Measurements from ENCODE around the gene TAF10.
A peak's percentile ranks its signal among the peaks of the same experiment; 100 is the strongest.

Gene TAF10

DNA sequence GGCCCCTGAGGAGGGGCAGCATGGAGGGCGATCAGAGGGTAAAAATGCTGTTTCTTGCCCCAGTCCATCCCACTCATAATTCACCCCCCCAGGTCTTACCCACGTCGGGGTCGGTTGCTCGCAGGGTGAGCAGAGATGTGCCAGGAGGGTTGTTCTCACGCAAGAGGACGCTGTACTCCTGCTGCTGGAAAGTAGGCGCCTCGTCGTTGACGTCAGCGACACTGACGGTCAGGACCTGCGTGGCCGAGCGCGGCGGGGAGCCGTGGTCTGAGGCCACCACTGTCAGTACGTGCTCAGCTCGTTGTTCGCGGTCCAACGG, 17.5 kb upstream of the TAF10 start:
- Histone ChIP-seq H3K4me3 (ENCODE audit: low read length) (peak overlapping the region; percentile 48), H3K27ac (ENCODE audit: low read length) (no peak overlapping the region), H3K9me3 (ENCODE audit: control insufficient read depth, low read depth, low read length) (no peaks in the 10 kb centered on the region), H3K4me1 (ENCODE audit: control insufficient read depth, low read depth, low read length) (no peaks in the 10 kb centered on the region), H3K9ac (ENCODE audit: low read length) (no peak overlapping the region), H3K27me3 (ENCODE audit: control insufficient read depth, insufficient read depth, low read length) (peaks cover 34% of the 10 kb centered on the region), H3K36me3 (ENCODE audit: control insufficient read depth, low read depth, low read length) (peaks cover 22% of the 10 kb centered on the region)

DNA sequence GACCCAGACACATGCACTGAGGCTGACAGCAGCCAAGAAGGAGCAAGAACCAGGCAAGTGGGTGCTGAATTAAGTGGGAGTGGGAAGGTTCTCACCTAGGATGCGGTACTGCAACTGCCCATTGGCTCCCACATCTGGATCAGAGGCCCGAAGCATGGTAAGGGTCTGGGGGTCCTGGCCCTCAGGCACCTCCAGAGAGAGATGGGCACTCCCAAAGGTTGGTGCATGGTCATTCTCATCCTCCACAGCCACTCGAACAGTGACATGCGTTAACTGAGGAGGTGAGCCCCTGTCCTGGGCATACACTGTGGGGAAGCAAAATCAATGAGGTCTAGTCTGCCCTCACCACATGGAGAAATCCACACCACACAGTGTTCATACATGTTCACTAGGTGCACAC, 16.5 kb upstream of the TAF10 start:
- Histone ChIP-seq H3K36me3 (ENCODE audit: control insufficient read depth, low read depth, low read length) (peaks cover 22% of the 10 kb centered on the region), H3K27me3 (ENCODE audit: control insufficient read depth, insufficient read depth, low read length) (peaks cover 34% of the 10 kb centered on the region), H3K4me3 (ENCODE audit: low read length) (no peak overlapping the region), H3K4me1 (ENCODE audit: control insufficient read depth, low read depth, low read length) (no peaks in the 10 kb centered on the region), H3K9ac (ENCODE audit: low read length) (no peak overlapping the region), H3K9me3 (ENCODE audit: control insufficient read depth, low read depth, low read length) (no peaks in the 10 kb centered on the region), H3K27ac (ENCODE audit: low read length) (no peak overlapping the region)

DNA sequence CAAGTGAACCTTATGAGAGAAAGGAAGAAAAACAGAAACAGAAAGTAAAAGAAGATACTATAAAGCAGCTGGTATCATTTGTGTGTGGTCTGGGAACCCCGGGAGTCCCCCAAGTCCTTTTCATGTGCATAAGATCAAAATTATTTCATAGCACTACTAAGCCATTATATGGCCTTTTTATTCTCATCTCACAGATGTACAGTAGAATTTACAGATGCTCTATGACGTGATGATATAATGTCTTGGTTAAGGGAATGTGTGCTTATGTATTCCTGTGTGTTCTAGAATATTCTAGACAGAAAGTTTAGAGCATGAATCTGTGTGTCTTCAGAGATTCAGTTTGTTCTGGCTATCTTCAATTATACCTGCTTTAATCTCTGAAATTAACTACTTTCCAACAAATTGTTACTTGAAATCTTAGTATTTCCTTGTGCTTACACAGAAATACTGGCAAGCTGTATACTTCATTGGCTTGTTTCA, 15.8 kb upstream of the TAF10 start:
- Histone ChIP-seq H3K9ac (ENCODE audit: low read length) (no peak overlapping the region), H3K9me3 (ENCODE audit: control insufficient read depth, low read depth, low read length) (no peaks in the 10 kb centered on the region), H3K27ac (ENCODE audit: low read length) (no peak overlapping the region), H3K27me3 (ENCODE audit: control insufficient read depth, insufficient read depth, low read length) (peaks cover 34% of the 10 kb centered on the region), H3K4me3 (ENCODE audit: low read length) (no peak overlapping the region), H3K4me1 (ENCODE audit: control insufficient read depth, low read depth, low read length) (no peaks in the 10 kb centered on the region), H3K36me3 (ENCODE audit: control insufficient read depth, low read depth, low read length) (peaks cover 16% of the 10 kb centered on the region)

DNA sequence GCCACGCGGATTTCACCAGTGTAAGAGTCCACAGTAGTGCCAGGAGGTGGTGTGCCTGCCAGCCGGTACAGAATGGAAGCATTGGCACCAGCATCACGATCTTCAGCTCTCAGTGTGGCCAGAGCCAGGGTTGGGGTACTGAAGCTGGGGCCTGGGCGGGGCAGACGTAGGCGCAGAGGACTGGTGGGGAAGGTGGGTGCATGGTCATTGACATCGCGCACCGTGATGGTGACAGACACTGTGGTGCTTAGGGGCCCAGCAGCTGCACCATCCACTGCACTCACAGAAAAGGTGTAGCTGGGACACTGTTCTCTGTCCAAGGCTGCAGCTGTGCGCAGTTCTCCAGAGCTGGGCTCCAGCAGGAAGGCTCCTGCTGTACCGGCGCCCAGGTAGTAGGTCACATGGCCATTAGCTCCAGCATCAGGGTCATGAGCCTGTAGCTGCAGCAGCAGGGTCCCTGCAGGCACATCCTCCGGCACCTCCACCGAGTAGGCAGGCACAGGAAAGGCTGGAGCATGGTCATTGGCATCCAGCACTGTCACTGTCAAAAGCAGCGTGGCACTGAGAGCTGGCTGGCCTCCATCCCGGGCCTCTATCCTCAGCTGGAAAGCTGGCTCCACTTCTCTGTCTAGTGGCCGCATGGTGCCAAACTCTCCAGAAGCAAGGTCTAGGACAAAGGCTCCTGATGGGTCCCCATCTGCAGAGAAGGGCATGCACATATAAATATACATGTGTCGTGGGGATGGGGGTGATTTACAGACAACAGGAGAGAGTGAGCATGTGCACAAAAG, 15.2 kb upstream of the TAF10 start:
- peaks cover 34% of the 10 kb centered on the region for H3K27me3 ChIP-seq (ENCODE audit: control insufficient read depth, insufficient read depth, low read length)
- no peaks in the 10 kb centered on the region for H3K9me3 ChIP-seq (ENCODE audit: control insufficient read depth, low read depth, low read length)
- H3K4me3 ChIP-seq (ENCODE audit: low read length) = no peak overlapping the region
- H3K4me1 ChIP-seq (ENCODE audit: control insufficient read depth, low read depth, low read length) = no peaks in the 10 kb centered on the region
- peaks cover 15% of the 10 kb centered on the region for H3K36me3 ChIP-seq (ENCODE audit: control insufficient read depth, low read depth, low read length)
- H3K9ac ChIP-seq (ENCODE audit: low read length) = no peak overlapping the region
- no peak overlapping the region for H3K27ac ChIP-seq (ENCODE audit: low read length)

DNA sequence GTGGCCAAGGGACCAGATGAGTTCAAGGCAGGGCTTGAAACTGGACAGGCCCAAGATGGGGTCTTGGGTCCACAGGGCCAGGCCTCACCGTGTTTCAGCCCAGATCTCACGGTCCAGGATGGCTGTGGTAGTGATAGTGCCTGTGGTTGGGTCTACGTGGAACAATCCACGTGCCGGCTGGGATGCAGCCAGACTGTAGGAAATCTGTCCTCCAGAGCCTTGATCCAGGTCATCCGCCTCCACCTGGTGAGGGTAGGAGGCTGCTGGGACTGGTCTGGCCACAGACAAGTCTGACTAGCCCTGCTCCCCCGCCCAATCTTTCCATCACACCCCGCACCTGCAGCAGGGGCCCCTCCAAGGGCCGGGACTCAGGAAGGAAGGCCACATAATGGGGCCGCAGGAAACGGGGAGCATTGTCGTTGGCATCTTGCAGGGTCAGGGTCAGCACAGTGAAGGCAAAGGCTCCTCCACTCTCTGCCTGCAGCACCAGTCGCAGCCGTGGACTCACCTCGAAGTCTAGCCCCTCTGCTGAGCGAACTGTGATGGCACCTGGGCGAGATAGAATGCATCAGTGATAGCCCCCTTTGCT, 13.9 kb upstream of the TAF10 start:
- Histone ChIP-seq H3K9me3 (ENCODE audit: control insufficient read depth, low read depth, low read length) (no peaks in the 10 kb centered on the region), H3K9ac (ENCODE audit: low read length) (no peak overlapping the region), H3K36me3 (ENCODE audit: control insufficient read depth, low read depth, low read length) (peaks cover 15% of the 10 kb centered on the region), H3K27ac (ENCODE audit: low read length) (no peak overlapping the region), H3K4me3 (ENCODE audit: low read length) (no peak overlapping the region), H3K27me3 (ENCODE audit: control insufficient read depth, insufficient read depth, low read length) (peaks cover 22% of the 10 kb centered on the region), H3K4me1 (ENCODE audit: control insufficient read depth, low read depth, low read length) (no peaks in the 10 kb centered on the region)

DNA sequence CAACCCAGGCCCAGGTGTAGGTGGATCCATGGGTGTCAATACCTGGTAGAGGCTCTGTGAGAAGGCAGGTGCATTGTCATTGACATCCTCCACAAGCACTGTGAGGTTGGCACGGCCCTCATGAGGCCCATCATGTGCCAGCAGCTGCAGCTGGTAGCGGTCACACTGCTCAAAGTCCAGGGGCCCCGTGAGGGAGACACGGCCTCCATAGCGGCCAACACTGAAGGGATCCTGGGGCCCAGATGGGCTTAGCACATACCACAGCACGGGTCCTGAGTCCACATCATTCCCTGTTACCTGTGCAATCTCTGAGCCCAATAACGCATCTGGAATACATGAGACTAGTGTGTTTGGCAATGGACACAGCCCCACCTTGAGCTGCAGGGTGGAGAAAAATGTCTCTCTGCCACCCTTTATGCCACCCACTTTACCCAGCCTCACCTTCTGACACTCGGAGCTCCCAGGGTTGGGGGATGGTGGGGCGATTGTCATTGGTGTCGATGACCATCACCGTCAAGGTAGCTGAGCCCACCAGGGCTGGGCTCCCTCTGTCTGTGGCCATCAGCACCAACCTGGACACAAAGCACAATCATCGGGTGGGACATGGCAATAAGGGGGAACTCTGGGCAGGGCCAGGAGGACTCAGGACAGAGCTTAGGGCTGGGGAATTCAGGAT, 13.3 kb upstream of the TAF10 start:
- Histone ChIP-seq H3K4me3 (ENCODE audit: low read length) (no peak overlapping the region), H3K27me3 (ENCODE audit: control insufficient read depth, insufficient read depth, low read length) (peaks cover 16% of the 10 kb centered on the region), H3K9me3 (ENCODE audit: control insufficient read depth, low read depth, low read length) (no peaks in the 10 kb centered on the region), H3K9ac (ENCODE audit: low read length) (no peak overlapping the region), H3K4me1 (ENCODE audit: control insufficient read depth, low read depth, low read length) (no peaks in the 10 kb centered on the region), H3K36me3 (ENCODE audit: control insufficient read depth, low read depth, low read length) (peaks cover 15% of the 10 kb centered on the region), H3K27ac (ENCODE audit: low read length) (no peak overlapping the region)

DNA sequence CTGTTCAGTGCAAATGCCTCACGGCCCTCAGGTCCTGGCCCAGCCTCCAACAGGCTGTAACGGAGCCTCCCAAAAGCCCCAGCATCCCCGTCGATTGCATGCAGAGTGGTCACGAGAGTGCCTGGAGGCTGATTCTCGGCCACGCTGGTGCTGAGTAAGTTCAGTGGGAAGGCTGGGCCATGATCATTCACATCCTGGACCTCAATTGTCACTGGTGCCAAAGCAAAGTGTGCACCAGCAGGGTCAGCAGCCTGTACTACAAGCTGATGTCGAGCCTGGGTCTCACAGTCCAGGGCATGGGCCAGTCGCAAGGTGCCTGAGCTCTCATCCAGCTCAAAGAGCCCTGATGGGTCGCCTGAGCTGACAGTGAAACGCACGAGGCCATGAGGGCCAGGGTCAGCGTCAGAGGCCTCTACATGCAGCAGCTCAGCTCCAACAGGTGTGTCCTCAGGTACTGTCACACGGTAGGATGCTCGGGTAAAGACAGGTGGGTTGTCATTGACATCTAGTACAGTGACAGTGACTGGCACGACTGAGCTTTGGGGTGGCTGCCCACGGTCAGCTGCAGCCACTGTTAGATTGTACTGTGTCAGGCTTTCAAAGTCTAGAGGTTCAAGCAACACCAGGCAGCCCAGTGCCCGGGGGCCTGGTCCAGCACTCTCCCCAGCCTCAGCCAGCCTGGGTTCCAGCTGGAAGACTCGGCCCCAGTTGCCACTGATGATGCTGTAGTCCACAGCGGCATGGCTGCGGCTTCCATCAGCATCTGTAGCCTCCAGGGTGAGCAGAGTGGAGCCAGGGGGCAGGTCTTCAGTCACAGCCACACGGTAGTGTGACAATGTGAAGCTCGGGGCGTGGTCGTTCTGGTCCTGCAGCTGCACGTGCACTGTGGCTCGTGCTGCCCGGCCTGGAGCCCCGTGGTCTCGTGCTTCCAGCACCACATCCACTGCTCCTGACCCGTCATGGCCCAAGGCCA, 11.7 kb upstream of the TAF10 start:
- Histone ChIP-seq H3K4me3 (ENCODE audit: low read length) (no peak overlapping the region), H3K9ac (ENCODE audit: low read length) (no peak overlapping the region), H3K9me3 (ENCODE audit: control insufficient read depth, low read depth, low read length) (no peaks in the 10 kb centered on the region), H3K4me1 (ENCODE audit: control insufficient read depth, low read depth, low read length) (peaks cover 8% of the 10 kb centered on the region), H3K36me3 (ENCODE audit: control insufficient read depth, low read depth, low read length) (peaks cover 15% of the 10 kb centered on the region), H3K27me3 (ENCODE audit: control insufficient read depth, insufficient read depth, low read length) (no peaks in the 10 kb centered on the region), H3K27ac (ENCODE audit: low read length) (no peak overlapping the region)

DNA sequence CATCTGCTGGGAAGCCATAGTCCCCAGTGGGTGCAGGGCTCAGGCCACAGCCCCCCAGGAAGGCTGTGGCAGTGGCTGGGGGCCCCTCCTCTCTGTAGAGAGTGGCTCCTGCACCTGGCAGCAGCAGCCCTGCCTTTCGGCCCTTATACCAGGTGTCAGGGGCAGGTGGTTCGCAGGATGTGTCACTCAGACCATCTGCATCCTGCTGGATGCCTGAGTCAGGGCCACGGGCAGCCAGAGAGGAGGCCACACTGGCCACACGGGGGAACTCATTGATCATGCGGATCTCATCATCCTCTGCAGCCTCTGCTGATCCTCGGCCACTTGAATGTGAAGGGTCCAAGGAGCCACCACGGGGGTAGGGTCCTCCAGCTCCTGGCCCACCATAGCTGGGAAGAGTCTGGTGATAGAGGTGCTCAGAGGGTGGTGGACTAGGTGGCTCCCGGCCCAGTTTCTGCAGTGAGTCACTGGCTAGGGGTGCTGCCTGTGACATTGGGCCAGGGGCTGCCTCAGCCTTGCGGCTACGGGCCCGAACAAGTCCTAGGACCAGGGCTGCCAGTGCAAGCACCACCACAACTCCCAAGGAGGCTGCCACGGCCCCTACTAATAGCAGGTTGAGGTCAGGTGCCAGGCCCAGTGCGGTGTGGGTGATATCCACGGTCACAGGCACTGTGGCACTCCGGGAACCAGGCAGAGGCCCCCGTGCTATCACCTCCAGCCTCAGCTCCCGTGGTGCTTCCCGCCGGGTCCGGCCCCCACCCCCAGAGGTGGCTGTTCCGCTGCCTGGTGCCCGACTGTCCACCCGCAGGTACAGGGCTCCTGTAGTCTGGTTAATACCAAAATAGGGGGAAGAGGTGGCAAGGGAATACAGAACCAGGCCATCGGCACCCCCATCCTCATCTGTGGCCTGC, 10.5 kb upstream of the TAF10 start:
- Histone ChIP-seq H3K27me3 (ENCODE audit: control insufficient read depth, insufficient read depth, low read length) (no peaks in the 10 kb centered on the region), H3K4me1 (ENCODE audit: control insufficient read depth, low read depth, low read length) (peaks cover 8% of the 10 kb centered on the region), H3K9me3 (ENCODE audit: control insufficient read depth, low read depth, low read length) (no peaks in the 10 kb centered on the region), H3K9ac (ENCODE audit: low read length) (no peak overlapping the region), H3K27ac (ENCODE audit: low read length) (no peak overlapping the region), H3K36me3 (ENCODE audit: control insufficient read depth, low read depth, low read length) (peaks cover 15% of the 10 kb centered on the region), H3K4me3 (ENCODE audit: low read length) (no peak overlapping the region)

DNA sequence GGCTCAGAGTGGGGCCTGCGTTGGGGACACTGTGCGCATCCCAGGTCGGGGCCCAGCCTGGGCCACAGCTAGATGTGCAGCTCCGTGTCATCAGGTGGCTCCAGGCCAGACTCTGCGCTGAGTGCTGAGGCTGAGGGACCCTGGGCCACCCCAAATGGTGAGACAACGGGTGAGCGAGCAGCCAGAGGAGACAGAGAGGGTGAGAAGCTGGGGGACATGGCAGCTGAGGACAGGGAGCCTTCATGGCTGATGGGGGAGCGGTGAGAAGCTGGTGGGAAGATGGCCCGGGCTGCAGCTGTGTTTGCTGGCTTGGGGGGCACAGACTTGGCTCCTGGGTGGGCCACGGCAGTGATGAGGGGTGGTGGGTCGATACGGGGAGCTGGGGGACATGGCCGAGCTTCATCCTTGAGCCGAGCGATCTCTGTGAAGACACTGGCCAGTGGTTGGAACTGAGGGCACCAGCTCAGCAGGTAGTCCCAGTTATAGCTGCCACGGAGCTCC, 9.7 kb upstream of the TAF10 start:
- H3K4me1 ChIP-seq (ENCODE audit: control insufficient read depth, low read depth, low read length) = peaks cover 8% of the 10 kb centered on the region
- no peaks in the 10 kb centered on the region for H3K27me3 ChIP-seq (ENCODE audit: control insufficient read depth, insufficient read depth, low read length)
- H3K9ac ChIP-seq (ENCODE audit: low read length) = no peak overlapping the region
- H3K9me3 ChIP-seq (ENCODE audit: control insufficient read depth, low read depth, low read length) = no peaks in the 10 kb centered on the region
- peaks cover 10% of the 10 kb centered on the region for H3K36me3 ChIP-seq (ENCODE audit: control insufficient read depth, low read depth, low read length)
- H3K4me3 ChIP-seq (ENCODE audit: low read length) = no peak overlapping the region
- no peak overlapping the region for H3K27ac ChIP-seq (ENCODE audit: low read length)

DNA sequence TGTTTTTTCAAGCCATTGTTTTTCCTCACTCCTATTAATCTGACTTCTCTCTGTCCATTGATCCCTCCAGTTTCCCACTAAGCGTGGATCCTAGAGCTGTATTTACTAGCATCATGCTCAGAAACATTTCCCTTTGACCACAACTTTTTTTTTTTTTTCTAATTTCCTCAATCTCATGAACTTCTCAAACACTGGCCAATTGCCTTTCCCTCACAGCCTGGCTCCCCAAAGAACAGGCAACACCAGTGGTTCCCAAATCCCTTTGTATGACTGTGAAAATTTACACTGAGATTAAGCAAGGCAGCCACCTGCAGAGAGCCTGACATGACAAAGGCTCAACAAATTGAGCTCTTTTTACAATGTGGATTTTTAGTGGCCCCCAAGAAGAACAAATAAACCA, 8.6 kb upstream of the TAF10 start:
- H3K4me3 ChIP-seq (ENCODE audit: low read length) = no peak overlapping the region
- no peak overlapping the region for H3K27ac ChIP-seq (ENCODE audit: low read length)
- H3K27me3 ChIP-seq (ENCODE audit: control insufficient read depth, insufficient read depth, low read length) = no peaks in the 10 kb centered on the region
- no peaks in the 10 kb centered on the region for H3K9me3 ChIP-seq (ENCODE audit: control insufficient read depth, low read depth, low read length)
- H3K9ac ChIP-seq (ENCODE audit: low read length) = no peak overlapping the region
- peaks cover 8% of the 10 kb centered on the region for H3K4me1 ChIP-seq (ENCODE audit: control insufficient read depth, low read depth, low read length)
- H3K36me3 ChIP-seq (ENCODE audit: control insufficient read depth, low read depth, low read length) = peaks cover 5% of the 10 kb centered on the region

All from iPS-18a (cell line).